ENCODE data around the gene VPS37B. TPM values are rescaled to one million over a fixed set of nuclear protein-coding genes. Genes with fewer than 3 reads are reported as not detected.

The VPS37B gene
- total RNA-seq, 3 donors from 2014 or later: 11.9 to 20.3 (median 18.4) TPM

DNA sequence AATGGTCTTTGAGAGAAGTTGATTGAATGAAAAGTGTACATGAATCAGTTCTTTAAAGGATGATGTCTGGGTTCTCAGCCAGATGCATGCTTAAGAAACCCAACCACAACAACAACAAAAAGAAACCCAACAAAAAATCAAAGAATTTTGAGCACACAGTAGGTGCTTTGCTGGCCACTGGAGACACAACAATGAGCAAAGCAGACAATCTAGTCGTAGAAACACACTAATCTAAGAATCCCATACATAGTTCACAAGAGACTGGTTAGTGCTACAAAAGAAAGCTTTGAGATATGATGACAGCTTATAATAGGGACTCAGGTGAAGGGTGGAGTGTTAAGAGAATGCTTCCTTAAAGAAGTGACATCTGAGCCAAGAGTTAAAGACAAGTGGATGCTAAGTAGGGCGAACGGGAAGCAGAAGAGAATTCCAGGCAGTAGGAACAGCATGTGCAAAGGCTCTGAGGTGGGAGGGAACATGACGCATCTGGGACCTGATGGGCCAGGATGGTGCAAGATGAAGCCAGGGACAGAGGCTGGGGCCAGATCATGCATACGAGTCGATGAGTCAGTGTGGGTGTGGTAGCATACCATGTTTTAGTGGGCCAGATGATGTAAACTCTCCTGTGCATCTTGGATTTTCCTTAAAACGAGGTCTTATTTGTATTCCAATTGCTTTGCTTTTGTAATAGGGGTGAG, 65.3 kb downstream of the VPS37B start:
- DNase-seq: no peak
- Mint-ChIP-seq H3K9me3 (no peaks in the 10 kb centered on the region), H3K36me3 (ENCODE audit: insufficient read depth) (no peaks in the 10 kb centered on the region), H3K4me3 (no peak overlapping the region), H3K4me1 (ENCODE audit: low read depth) (peaks cover 10% of the 10 kb centered on the region), H3K27me3 (ENCODE audit: low read depth) (no peaks in the 10 kb centered on the region)
- no peak for ATAC-seq

DNA sequence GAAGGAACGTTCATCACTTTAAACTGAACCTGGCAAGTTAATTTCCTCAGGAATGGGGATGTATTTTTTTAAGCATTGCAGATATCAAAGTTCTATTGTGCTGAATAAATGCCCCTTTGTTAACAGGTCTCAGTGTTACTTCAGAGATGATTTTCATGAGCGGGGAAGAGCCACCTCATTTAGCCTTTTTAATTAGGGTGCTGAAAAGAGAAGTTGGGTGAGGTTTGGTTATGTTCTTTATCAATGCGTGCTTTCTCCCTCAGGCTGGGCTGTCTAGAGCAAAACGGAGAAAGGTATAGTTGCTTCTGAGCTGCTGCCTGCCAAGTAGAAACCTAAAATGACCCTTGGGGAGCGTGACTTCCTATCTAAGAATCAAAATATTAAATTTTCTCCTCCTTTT, 68.7 kb downstream of the VPS37B start:
- peaks cover 2% of the 10 kb centered on the region for H3K4me1 Mint-ChIP-seq (ENCODE audit: low read depth)
- ATAC-seq: no peak
- H3K36me3 Mint-ChIP-seq (ENCODE audit: insufficient read depth): no peaks in the 10 kb centered on the region
- no peak for DNase-seq
- H3K27me3 Mint-ChIP-seq (ENCODE audit: low read depth): no peaks in the 10 kb centered on the region
- H3K9me3 Mint-ChIP-seq: no peaks in the 10 kb centered on the region
- no peak overlapping the region for H3K4me3 Mint-ChIP-seq

DNA sequence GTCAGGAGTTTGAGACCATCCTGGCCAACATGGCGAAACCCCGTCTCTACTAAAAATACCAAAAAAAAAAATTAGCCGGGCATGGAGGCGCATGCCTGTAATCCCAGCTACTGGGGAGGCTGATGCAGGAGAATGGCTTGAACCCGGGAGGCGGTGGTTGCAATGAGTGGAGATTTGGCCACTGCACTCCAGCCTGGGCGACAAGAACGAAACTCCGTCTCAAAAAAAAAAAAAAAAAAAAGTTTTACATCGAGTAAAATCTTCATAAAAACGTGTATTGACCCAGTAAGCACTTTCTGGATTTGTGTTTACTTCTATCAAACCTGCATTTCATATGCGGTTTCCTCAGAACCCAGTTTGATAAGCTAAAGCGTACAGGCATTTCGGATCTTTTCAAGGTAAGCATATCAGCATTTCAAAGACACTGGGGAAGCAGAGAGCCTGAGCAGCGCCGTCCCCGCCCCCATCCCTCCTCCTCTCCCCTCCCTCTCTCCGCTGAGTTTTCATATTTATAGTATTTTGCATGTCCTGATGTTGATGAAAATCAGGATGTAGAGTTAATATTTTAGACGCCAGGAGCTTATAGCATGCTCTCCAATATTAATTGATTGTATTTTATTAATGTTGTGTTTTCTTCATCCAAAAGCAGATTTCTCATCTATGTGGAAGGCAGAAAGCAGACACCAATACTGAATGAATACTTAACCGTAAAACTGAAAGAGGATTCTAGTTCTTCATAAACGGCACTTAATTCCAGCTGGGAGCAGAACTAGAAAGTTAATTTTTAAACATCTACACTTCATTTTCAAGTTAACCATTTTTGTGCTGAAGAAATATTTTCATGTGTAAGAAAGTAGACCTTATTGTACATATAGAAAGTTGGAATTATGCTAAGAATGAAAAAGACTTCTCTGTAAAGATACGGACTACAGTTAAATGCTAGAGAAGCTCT, 69.9 kb downstream of the VPS37B start:
- DNase-seq (no peak), ATAC-seq (no peak)
- no peaks in the 10 kb centered on the region for H3K36me3 Mint-ChIP-seq (ENCODE audit: insufficient read depth)
- no peaks in the 10 kb centered on the region for H3K27me3 Mint-ChIP-seq (ENCODE audit: low read depth)
- H3K9me3 Mint-ChIP-seq: no peaks in the 10 kb centered on the region
- peak overlapping the region; percentile 5 for H3K4me3 Mint-ChIP-seq
- peaks cover 2% of the 10 kb centered on the region for H3K4me1 Mint-ChIP-seq (ENCODE audit: low read depth)

DNA sequence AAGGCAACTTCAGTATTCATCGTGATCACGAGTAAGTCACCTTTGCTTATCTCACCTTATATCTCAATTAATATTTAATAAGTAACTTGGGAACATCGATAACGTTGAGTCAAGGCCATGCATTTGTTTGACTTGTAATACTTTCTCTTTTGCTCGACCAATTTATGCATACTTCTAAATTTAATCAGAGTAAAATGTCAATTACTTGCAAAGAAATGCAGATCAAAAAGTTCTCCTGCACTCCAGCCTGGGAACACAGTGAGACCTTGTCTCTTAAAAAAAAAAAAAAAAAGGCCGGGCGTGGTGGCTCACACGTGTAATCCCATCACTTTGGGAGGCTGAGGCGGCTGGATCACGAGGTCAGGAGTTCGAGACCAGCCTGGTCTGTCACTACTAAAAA, 72.5 kb downstream of the VPS37B start:
- ATAC-seq (no peak), DNase-seq (no peak)
- no peak overlapping the region for H3K4me3 Mint-ChIP-seq
- no peaks in the 10 kb centered on the region for H3K36me3 Mint-ChIP-seq (ENCODE audit: insufficient read depth)
- no peaks in the 10 kb centered on the region for H3K27me3 Mint-ChIP-seq (ENCODE audit: low read depth)
- no peaks in the 10 kb centered on the region for H3K9me3 Mint-ChIP-seq
- H3K4me1 Mint-ChIP-seq (ENCODE audit: low read depth): peaks cover 2% of the 10 kb centered on the region

DNA sequence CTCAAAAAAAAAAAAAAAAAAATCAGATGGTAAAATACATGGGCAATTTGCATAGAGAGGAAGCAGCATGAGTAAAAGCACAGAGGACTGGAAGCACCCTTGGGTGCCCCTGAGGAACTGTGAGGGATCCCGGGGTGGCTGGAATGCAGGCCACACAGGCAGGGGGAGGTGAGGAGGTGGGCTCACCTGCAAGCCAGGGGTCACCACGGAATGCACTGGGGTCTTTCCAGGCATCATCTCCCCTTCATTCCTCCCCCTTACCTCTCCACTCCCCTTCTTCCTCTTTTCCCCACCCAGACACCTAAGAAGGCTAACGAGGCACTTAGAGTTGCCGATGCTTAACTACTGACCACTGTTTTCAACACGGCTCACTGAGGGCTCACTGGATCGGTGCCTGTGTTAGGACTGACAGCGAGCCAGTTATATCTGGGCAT, 75.1 kb downstream of the VPS37B start:
- no peaks in the 10 kb centered on the region for H3K36me3 Mint-ChIP-seq (ENCODE audit: insufficient read depth)
- H3K9me3 Mint-ChIP-seq: no peaks in the 10 kb centered on the region
- H3K4me1 Mint-ChIP-seq (ENCODE audit: low read depth): no peaks in the 10 kb centered on the region
- DNase-seq: no peak
- H3K4me3 Mint-ChIP-seq: no peak overlapping the region
- H3K27me3 Mint-ChIP-seq (ENCODE audit: low read depth): no peaks in the 10 kb centered on the region
- no peak for ATAC-seq

DNA sequence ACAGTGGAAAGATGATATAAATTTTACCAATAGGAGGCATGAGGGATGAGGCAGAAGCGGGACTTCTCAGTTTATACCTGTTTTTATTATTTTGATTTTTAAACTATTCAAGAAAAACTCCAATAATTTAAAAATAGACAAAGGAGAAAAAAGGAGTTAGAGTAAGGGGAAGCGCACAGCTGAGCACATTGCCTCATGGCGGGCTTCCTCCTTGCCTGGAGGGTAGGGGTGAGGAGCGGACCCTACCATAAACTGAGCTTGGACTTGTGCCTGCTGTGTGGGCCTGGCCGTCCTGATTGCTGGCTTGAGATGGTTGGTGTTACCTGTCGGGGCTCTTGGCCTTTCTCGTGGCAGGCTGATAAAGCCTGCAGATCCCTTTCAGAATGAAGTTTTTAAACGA, 75.8 kb downstream of the VPS37B start:
- no peak overlapping the region for H3K4me3 Mint-ChIP-seq
- no peak for DNase-seq
- H3K9me3 Mint-ChIP-seq: no peaks in the 10 kb centered on the region
- H3K27me3 Mint-ChIP-seq (ENCODE audit: low read depth): no peaks in the 10 kb centered on the region
- no peaks in the 10 kb centered on the region for H3K4me1 Mint-ChIP-seq (ENCODE audit: low read depth)
- no peak for ATAC-seq
- no peaks in the 10 kb centered on the region for H3K36me3 Mint-ChIP-seq (ENCODE audit: insufficient read depth)

DNA sequence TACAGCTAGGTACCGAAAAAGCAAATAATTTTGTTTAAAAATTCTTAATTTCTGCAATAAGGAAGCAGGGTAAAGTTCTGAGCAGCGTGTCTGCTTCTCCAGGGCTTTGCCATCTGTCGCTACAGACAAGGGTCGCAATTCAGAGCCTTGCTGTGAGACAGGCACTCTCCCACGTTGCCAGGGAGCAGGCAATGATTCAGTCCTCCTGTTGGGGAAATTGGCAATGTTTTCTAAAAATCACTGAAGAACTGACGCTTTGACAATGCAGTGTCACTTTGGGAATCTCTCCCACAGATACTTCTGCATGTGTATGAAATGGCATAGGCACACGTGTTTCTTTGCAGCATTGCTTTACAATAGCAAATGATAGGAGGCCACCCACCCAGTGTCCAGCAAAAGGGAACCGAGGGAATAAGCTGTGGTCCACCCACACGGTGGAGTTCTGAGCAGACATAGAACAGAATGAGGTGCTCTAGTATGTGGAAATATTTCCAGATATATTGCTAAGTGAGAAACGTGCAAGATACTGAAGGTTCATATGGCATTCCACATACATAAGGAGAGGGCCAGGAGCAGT, 76.6 kb downstream of the VPS37B start:
- H3K36me3 Mint-ChIP-seq (ENCODE audit: insufficient read depth): no peaks in the 10 kb centered on the region
- ATAC-seq: no peak
- H3K9me3 Mint-ChIP-seq: no peaks in the 10 kb centered on the region
- H3K4me3 Mint-ChIP-seq: no peak overlapping the region
- no peak for DNase-seq
- no peaks in the 10 kb centered on the region for H3K4me1 Mint-ChIP-seq (ENCODE audit: low read depth)
- no peaks in the 10 kb centered on the region for H3K27me3 Mint-ChIP-seq (ENCODE audit: low read depth)

Other genes starting within 250 kb of the VPS37B start
- not detected for gene HCAR2, start 192.8 kb downstream of the VPS37B start, total RNA-seq
- not detected for gene HCAR3, start 179.3 kb downstream of the VPS37B start, total RNA-seq
- under 1 TPM; 0.24 to 0.61 (median 0.40) TPM for gene HCAR1, start 165.3 kb downstream of the VPS37B start, total RNA-seq
- gene DENR, start 143.3 kb downstream of the VPS37B start, total RNA-seq: 10 to 100 TPM; 88.1 to 92.9 (median 90.2) TPM
- gene CCDC62, start 121.6 kb downstream of the VPS37B start, total RNA-seq: 1 to 10 TPM in 1 of 3 donors, under 1 TPM in 2; 0.40 to 1.3 (median 0.43) TPM
- gene HIP1R, start 60.7 kb downstream of the VPS37B start, total RNA-seq: 10 to 100 TPM; 23.2 to 34.5 (median 32.1) TPM
- gene ABCB9, start 70.3 kb upstream of the VPS37B start, total RNA-seq: 1 to 10 TPM; 2.3 to 3.2 (median 2.9) TPM
- 10 to 100 TPM; 23.1 to 25.5 (median 24.7) TPM for gene OGFOD2, start 79.1 kb upstream of the VPS37B start, total RNA-seq
- 100 to 1,000 TPM; 118 to 141 (median 129) TPM for gene ARL6IP4, start 84.6 kb upstream of the VPS37B start, total RNA-seq

Data from activated T-cell treated with anti-CD3 and anti-CD28 coated beads, Interleukin-2, amount 50 U/mL, for 4 hours (primary cell).